ENCODE results near the gene FKBP2.

DNA sequence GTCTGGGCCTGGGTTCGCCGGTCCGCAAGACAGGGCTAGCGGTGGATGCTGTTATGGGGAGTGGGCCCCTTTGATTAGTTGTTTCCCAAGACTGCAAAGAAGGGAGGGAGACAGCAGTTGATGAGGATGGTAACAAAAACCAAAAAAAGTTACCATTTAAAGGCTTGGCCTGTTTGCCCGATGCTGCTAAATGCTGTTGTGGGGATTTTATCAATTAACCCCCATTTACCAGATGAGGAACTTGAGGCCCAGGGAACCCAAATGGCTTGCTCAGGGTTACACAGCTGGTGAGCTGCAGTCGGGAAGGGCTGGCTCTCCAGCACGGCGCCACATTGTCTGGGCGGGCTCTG is 18.3 kb upstream of the FKBP2 start:
- TF ChIP-seq SETDB1 (IDR thresholded peaks at IDR 0.05; ENCODE audit: insufficient read length, low read length) (no peak), ZBTB20 (tag by site-specific recombination; IDR thresholded peaks at IDR 0.05) (no peak)
- TF ChIP-seq, protein P1, sequence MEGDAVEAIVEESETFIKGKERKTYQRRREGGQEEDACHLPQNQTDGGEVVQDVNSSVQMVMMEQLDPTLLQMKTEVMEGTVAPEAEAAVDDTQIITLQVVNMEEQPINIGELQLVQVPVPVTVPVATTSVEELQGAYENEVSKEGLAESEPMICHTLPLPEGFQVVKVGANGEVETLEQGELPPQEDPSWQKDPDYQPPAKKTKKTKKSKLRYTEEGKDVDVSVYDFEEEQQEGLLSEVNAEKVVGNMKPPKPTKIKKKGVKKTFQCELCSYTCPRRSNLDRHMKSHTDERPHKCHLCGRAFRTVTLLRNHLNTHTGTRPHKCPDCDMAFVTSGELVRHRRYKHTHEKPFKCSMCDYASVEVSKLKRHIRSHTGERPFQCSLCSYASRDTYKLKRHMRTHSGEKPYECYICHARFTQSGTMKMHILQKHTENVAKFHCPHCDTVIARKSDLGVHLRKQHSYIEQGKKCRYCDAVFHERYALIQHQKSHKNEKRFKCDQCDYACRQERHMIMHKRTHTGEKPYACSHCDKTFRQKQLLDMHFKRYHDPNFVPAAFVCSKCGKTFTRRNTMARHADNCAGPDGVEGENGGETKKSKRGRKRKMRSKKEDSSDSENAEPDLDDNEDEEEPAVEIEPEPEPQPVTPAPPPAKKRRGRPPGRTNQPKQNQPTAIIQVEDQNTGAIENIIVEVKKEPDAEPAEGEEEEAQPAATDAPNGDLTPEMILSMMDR (tag by site-specific recombination; IDR thresholded peaks at IDR 0.05), result no peak
